ENCODE data around the gene CASQ2. TPM values are rescaled to one million over a fixed set of nuclear protein-coding genes. Genes with fewer than 3 reads are reported as not detected.
A peak's percentile ranks its signal among the peaks of the same experiment; 100 is the strongest.

The CASQ2 gene
- polyA plus RNA-seq, 1 donor (not counting 4 experiments of a cell fraction or from before 2014, with no cell fraction given), result 0.04 TPM

DNA sequence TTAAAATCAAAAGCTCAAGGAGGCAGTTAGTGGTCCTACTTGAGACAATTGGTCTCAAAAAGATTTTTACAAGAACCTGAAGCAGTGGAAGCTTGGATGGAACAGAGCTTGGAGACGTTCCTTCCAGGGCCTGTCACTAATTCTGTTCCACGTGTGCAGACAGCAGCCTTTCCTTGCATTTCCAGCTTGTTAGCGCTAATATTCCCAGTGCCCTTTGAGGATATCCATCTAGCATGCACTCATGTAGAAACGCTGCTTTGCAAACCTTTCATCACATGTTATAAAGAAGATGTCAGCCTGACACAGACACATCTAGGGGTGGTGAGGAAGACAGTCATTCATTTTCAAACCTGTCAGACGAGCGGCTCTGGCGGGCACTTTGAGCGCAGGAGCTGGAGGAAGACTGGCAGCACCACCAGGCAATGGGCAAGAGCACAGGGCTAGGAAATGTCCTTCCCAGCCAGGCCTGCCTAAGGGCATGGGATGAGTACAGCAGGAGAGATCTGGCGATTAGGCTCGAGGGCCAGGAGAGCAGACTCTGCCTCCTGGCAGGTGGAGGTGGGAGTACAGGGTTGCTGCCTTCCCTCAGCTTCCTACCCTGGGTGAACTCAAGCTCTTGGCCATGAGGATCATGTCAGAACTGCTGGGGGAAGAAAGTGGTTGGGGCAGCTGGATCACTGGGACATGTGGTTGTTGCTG lies 55.5 kb downstream of the CASQ2 start:
- H3K4me1 ChIP-seq (ENCODE audit: control insufficient read depth, extremely low read depth, insufficient read depth, low read length), result peaks cover 34% of the 10 kb centered on the region

DNA sequence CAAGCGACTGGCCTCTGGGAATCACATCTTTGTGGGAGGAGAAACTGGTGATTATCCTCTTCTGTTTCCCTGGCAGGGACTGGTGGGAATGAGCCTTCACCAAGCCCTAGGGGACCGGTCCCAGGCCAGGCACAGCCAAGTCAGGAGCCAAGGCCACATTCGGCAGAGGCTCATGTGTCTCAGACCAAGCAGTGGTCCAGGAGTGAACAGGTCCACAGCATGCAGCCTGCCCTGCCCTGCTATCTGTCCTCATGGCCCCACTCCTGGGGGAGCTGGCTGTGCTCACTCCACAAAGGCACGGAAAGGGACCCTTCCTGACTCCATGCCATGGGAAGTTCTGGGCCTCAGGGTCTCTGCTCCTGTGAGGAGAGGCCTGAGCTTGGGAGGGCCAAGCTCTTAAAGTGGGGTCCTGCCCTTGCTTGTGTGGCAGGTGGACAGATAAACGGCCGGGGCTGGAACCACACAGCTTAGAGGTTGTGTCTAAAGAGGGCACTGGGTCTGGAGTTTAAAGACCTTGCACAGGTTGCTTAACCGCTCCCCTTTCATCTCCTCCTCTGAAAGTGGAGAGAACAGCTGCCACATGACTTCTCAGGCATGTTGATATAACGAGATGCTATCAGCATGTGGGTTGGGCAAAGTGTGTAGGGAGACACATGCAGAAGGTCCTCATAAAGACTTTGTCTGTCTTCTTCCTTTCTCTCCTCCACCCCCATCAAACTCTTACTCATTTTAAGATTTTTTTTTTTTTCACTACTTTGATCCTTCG lies 57.5 kb downstream of the CASQ2 start:
- no peaks in the 10 kb centered on the region for H3K79me2 ChIP-seq (ENCODE audit: control insufficient read depth, insufficient read depth, low read length)
- no peak overlapping the region for H3K4me3 ChIP-seq (ENCODE audit: control insufficient read depth in 2 of 3, extremely low read depth in 1 of 3, insufficient read depth in 2 of 3, low read depth in 1 of 3, low read length in 3 of 3)
- peaks cover 41% of the 10 kb centered on the region for H3K4me1 ChIP-seq (ENCODE audit: control insufficient read depth, extremely low read depth, insufficient read depth, low read length)
- TF ChIP-seq EZH2 (IDR thresholded peaks at IDR 0.05; ENCODE audit: low read length), result no peak
- TF ChIP-seq, protein P1, sequence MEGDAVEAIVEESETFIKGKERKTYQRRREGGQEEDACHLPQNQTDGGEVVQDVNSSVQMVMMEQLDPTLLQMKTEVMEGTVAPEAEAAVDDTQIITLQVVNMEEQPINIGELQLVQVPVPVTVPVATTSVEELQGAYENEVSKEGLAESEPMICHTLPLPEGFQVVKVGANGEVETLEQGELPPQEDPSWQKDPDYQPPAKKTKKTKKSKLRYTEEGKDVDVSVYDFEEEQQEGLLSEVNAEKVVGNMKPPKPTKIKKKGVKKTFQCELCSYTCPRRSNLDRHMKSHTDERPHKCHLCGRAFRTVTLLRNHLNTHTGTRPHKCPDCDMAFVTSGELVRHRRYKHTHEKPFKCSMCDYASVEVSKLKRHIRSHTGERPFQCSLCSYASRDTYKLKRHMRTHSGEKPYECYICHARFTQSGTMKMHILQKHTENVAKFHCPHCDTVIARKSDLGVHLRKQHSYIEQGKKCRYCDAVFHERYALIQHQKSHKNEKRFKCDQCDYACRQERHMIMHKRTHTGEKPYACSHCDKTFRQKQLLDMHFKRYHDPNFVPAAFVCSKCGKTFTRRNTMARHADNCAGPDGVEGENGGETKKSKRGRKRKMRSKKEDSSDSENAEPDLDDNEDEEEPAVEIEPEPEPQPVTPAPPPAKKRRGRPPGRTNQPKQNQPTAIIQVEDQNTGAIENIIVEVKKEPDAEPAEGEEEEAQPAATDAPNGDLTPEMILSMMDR (optimal IDR thresholded peaks at IDR 0.05 in 1 of 3, IDR thresholded peaks at IDR 0.05 in 1 of 3, conservative IDR thresholded peaks at IDR 0.05 in 1 of 3; ENCODE audit: extremely low read depth in 1 of 3, insufficient read depth in 2 of 3, low read length in 3 of 3), result no peak
- DNase-seq (ENCODE audit: low read depth, low spot score) (no peak), FAIRE-seq (no peak)
- no peak overlapping the region for H3K27ac ChIP-seq (ENCODE audit: control insufficient read depth, insufficient read depth, low read length)
- H3K36me3 ChIP-seq (ENCODE audit: control insufficient read depth in 2 of 2, extremely low read depth in 1 of 2, insufficient read depth in 2 of 2, low read length in 2 of 2), result no peaks in the 10 kb centered on the region
- peaks cover 5% of the 10 kb centered on the region for H3K9me1 ChIP-seq (ENCODE audit: control insufficient read depth, extremely low read depth, insufficient read depth, low read length)
- H3K9ac ChIP-seq (ENCODE audit: control insufficient read depth, extremely low read depth, insufficient read depth, low read length), result no peak overlapping the region
- no peaks in the 10 kb centered on the region for H4K20me1 ChIP-seq (ENCODE audit: control insufficient read depth, extremely low read depth, insufficient read depth, low read length)
- H3K27me3 ChIP-seq (ENCODE audit: control insufficient read depth, extremely low read depth, insufficient read depth, low read length), result no peaks in the 10 kb centered on the region
- dilution Hi-C loops (cut with MboI; ENCODE audit: extremely low pct_ligation_motif_present, low sequenced_read_pairs), result no loop called here
- H3K9me3 ChIP-seq (ENCODE audit: control insufficient read depth, low read depth, low read length), result no peaks in the 10 kb centered on the region
- no peak overlapping the region for H2AFZ ChIP-seq (ENCODE audit: control insufficient read depth, low read length)
- H3K4me2 ChIP-seq (ENCODE audit: control insufficient read depth, extremely low read depth, insufficient read depth, low read depth, low read length), result no peak overlapping the region

More for the DNA sequence above, 55.5 kb downstream of the CASQ2 start:
- Histone ChIP-seq H3K79me2 (ENCODE audit: control insufficient read depth, insufficient read depth, low read length) (no peaks in the 10 kb centered on the region), H4K20me1 (ENCODE audit: control insufficient read depth, extremely low read depth, insufficient read depth, low read length) (no peaks in the 10 kb centered on the region), H3K27ac (ENCODE audit: control insufficient read depth, insufficient read depth, low read length) (no peak overlapping the region), H3K36me3 (ENCODE audit: control insufficient read depth in 2 of 2, extremely low read depth in 1 of 2, insufficient read depth in 2 of 2, low read length in 2 of 2) (no peaks in the 10 kb centered on the region), H3K9ac (ENCODE audit: control insufficient read depth, extremely low read depth, insufficient read depth, low read length) (no peak overlapping the region), H3K9me1 (ENCODE audit: control insufficient read depth, extremely low read depth, insufficient read depth, low read length) (peaks cover 5% of the 10 kb centered on the region), H3K4me2 (ENCODE audit: control insufficient read depth, extremely low read depth, insufficient read depth, low read depth, low read length) (no peak overlapping the region), H3K4me3 (ENCODE audit: control insufficient read depth in 2 of 3, extremely low read depth in 1 of 3, insufficient read depth in 2 of 3, low read depth in 1 of 3, low read length in 3 of 3) (no peak overlapping the region), H3K9me3 (ENCODE audit: control insufficient read depth, low read depth, low read length) (no peaks in the 10 kb centered on the region), H3K27me3 (ENCODE audit: control insufficient read depth, extremely low read depth, insufficient read depth, low read length) (no peaks in the 10 kb centered on the region), H2AFZ (ENCODE audit: control insufficient read depth, low read length) (peak overlapping the region; percentile 10)
- peak; percentile 29 for FAIRE-seq
- dilution Hi-C loops (cut with MboI; ENCODE audit: extremely low pct_ligation_motif_present, low sequenced_read_pairs), result no loop called here
- no peak for DNase-seq (ENCODE audit: low read depth, low spot score)
- TF ChIP-seq EZH2 (IDR thresholded peaks at IDR 0.05; ENCODE audit: low read length), result no peak
- TF ChIP-seq, protein P1 (optimal IDR thresholded peaks at IDR 0.05 in 1 of 3, IDR thresholded peaks at IDR 0.05 in 1 of 3, conservative IDR thresholded peaks at IDR 0.05 in 1 of 3; ENCODE audit: extremely low read depth in 1 of 3, insufficient read depth in 2 of 3, low read length in 3 of 3), result peak; percentile 5 to 23 (median 9)
